GM19372 (cell line): ENCODE results near the gene COTL1.
"Not testable (repeated sequence)": the region's sequence is repeated elsewhere in the genome, so short reads cannot be mapped to it uniquely, and the experiment has no call there.

ENCODE experiments used
- ATAC-seq: cut with Tn5 transposase; IDR thresholded peaks from one replicate; pipeline ENCODE4 v1.9.1; 2021; ENCODE audit warnings: mild to moderate bottlenecking, low read depth, moderate library complexity; ENCODE audit not compliant: unreplicated experiment

COTL1 gene

DNA sequence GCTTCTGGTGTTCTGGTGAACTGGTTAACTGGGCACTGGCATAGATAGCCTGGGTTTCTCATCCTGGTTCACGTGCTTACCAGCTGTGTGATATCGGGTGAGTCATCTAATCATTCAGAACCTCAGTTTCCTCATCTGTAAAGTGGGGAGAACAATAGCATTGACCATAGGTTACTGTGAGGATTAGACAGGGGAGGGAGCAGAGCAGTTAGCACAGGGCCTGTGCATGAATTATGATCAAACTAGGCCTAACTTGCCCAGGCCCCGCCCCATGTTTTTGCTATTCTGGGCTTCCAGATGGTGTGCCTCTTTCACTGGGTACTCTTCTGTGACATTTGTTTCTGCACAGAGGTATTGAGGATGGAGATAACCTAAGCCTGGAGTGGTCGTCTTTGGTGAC lies 25.8 kb upstream of the COTL1 start:
- no peak for ATAC-seq

DNA sequence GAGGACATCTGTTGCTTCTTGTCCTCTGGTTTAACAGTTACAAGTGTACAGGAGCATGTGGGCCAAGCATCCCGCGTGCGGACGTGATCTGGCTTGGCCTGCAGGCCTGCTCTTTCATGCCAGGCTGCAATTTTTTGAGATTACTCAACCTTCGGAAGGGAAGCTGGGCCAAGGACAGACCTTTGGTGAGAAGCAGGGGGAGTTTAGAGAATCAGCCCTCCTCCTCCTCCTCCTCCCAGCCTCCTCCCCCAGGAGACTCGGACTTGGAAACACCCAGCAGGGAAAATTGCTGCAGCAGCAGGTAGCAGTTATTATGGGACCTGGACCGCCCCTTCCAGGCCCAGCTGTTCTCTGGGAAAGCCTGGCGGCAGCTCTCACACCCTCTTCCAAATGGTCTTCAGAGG lies 25.3 kb upstream of the COTL1 start:
- no peak for ATAC-seq

DNA sequence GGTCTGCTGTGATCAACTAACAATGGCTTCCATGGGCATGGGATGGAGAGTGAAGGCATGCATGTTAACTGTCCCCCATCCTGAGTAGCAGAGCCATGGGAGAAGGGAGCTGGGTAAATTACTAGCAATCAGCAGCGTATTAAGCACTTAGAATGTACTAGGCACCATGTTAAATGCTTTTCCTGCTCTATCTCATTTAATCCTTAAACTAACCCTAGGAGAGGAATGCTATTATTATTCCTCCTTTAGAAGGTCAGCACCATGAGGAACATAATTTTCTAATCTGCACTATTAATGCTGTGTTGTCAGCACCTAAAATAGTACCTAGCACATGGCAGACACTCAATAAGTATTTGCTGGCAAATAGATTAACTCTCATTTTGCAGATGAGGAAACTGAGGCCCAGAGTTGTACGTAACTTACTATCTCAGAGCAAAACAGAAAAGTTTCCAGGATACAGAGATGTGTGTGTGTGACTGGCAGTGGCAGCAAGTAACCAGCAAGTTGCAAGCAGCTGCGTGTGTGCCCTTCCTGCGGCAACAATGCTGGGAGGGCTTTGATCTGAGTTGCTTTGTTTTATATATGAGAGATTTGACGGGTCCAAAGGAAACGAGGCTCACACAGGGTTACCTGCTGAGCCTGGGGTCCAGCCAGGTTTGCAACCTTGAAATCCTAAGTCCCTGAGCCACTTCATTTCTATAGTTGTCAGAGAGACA lies 23.9 kb upstream of the COTL1 start:
- ATAC-seq, result no peak

DNA sequence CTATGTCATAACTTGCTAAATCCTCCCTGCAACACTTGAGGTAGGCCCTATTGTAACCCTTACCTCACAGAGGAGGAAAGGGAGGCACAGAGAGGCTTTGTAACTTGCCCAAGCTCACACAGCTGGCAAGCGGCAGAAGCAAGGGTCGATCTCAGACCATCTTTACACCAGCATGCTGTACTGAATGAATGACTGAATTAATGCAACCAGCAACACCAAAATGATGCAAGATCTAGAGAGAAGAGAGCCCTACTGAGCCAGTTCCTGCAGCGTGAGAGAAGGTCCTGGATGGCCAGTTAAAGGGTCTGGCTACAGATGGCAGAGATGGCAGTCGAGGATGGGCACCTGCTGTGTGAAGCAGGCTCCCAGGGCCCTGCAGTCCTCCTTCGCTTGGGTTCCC lies 22.3 kb upstream of the COTL1 start:
- no peak for ATAC-seq

DNA sequence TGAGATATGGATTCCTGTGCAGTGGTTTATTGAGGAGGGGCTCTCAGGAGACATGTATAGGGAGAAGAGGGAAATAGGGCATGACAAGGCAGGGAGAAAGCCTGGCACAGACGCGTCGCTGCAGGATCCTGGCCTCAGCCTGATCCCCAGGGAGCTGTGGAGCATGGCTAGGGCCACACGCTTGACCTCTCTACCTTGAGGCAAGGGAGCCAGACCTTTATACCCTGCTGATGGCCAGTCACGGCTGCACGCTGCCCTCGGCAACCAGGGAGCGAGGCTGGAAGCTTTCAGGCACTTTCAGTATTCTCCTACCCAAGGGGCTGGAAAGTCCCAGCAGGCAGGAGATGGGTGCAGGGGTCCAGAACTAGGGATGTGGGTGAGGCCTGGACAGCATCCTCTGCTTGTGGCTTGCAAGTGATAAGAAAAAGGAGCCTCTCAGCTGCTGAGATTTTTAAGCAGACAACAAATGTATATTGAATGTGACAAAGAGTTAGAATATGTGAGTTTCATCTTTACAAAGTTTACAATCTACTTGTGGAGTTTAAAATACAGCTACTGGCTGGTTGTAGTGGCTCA lies 20.4 kb upstream of the COTL1 start:
- ATAC-seq, result no peak

DNA sequence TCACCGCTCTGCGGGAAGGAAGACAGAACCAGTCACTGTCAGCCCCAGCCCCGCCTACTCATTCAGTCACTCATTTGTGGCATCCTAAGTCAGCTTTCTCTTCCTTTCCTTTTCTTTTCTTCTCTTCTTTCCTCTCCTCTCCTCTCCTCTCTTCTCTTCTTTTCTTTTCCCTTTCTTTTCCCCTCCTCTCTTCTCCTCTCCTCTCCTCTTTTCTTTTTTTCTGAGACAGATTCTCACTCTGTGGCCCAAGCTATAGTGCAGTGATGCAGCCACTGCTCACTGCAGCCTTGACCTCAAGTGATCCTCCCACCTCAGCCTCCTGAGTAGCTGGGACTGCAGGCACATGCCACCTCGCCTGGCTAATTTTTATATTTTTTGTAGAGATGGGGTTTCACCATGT lies 19.8 kb upstream of the COTL1 start:
- no peak for ATAC-seq

DNA sequence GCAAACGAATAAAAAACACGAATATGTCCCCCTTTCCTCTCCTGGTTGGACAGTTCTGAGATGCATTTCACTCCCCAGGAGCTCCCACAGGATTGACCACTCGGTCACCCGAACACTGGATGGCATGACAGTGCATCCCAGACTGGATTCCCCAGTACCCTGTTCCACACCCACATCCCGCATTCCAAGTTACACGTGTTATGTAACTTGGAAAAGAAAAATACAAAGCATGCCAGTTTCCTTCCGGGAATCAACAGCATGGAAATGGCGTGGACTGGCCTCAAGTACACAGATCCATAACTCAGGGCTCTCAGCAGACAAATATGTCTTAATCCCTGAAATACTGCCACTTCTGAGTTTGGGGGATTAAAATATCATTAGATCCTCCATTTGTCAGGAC lies 17.8 kb upstream of the COTL1 start:
- ATAC-seq, result no peak

DNA sequence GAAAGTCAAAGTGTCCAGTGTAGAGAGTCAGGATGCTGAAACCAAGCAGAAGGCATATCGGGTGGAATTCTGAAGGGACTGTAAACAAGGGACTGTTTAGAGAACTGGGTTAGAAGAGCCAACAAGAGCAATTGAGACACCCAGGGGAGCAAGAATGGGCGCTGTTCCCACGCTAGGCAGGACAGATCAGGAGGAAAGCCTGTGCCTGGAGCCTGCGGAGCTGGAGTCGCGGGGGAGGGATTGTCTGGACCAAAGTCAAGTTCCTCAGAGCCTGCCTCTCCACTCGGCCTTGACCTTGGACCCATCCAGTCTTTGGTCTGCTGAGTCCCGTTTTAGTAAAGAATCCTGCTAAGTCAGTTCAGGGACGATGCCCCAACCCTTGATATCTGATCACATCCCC lies 15.7 kb upstream of the COTL1 start:
- ATAC-seq, result no peak

DNA sequence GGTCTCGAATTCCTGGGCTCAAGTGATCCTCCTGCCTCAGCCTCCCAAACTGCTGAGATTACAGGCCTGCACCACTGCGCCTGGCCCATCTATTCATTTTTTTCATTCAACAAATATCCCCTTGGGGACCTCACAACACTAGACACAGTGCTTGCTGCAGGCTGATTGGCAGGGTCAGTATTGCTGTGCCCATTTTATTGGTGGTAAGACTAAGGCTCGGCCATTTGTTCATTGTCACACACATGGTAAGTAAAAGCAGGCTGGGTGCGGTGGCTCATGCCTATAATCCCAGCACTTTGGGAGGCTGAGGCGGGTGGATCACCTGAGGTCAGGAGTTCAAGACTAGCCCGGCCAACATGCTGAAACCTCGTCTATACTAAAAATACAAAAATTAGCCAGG lies 15.0 kb upstream of the COTL1 start:
- ATAC-seq, result not testable (repeated sequence)

DNA sequence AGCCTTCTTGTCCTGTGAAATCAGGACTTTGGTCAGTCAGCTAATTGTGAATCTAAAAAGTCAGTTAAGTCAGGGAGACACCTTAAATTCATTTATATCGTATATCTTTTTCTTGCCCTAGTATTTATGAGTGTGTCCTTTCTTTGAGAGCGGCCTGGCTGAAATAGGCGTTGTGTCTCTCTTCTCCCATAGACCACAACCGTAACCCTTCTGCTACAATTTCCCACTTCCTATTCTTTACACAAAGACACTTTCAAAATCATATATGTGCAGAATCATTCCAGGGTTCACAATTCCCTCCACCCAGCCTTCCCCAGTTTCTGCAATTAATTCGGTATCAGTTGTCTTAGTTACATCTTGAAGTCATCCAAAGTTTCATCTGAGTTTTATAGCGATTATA lies 14.0 kb upstream of the COTL1 start:
- no peak for ATAC-seq

DNA sequence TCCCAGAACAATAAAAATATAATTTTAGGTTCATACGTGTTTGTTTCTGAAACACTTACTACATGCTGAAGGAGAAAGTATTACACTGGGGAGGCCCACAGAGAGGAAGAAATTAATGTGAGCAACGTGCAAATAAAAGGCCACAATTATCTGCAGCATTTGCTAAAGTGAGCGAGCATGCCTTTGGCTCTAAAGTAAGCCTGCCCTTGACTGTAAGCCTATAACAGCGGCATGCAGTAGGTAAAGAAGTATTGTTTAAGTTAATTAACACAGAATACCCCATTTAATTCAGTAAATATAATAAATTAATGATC lies 13.2 kb upstream of the COTL1 start:
- no peak for ATAC-seq

DNA sequence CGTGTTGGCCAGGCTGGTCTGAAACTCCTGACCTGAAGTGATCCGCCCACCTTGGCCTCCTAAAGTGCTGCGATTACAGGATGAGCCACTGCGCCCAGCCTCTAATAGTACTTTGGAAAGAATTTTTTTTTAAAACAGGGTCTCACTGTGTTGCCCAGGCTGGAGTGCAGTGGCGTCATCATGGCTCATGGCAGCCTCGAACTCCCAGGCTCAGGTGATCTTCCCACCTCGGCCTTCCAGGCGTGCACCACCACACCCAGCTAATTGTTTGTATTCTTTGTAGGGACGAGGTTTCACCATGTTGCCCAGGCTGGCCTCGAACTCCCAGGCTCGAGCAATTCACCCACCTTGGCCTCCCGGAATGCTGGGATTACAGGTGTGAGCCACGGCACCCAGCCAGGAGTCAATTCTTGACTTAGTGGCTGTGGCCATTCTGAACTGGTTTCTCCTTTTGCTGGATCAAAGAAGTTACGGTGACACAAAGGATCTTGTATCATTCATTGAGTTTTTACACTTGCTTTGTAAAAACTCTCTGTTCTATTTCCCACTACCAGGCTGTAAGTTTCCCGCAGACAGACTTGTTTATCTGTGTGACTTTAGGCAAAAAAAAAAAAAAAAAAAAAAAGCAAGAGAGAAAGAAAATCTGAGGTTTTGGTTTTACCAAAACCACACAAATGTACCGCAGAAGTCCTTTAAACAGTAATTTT lies 12.7 kb upstream of the COTL1 start:
- ATAC-seq, result no peak

DNA sequence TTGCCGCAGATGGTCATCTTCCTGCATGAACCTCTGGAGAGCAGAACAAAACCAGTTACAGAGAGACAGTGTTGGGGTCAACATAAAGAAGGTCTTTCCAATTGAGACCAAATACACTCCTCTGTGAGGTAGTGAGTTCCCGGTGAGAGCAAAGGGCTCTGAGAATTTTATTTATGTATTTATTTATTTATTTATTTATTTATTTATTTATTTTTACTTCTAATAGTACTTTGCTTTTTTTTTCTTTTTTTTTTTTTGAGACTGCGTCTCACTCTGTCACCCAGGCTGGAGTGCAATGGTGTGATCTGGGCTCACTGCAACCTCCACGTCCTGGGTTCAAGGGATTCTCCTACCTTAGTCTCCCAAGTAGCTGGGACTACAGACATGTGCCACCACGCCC lies 12.1 kb upstream of the COTL1 start:
- no peak for ATAC-seq

DNA sequence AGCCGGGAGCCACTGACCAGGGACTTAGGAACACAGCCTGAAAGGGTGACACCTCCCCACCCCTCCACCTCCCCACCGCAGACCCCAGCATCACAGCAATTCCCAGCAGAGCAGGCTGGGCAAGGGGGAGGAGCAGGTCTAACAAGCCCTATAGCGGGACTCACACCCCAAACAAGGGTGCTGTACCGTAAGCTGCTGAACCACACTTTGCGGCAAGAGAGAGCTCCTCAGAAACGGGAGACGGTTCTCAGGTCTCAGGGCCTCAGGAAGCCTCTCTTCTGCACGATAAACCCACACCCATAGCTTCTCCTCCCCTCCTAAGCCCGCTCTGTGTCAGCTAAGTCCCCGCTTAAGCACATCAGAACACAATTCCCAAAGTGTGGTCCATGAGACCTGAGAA lies 11.7 kb upstream of the COTL1 start:
- ATAC-seq, result no peak

DNA sequence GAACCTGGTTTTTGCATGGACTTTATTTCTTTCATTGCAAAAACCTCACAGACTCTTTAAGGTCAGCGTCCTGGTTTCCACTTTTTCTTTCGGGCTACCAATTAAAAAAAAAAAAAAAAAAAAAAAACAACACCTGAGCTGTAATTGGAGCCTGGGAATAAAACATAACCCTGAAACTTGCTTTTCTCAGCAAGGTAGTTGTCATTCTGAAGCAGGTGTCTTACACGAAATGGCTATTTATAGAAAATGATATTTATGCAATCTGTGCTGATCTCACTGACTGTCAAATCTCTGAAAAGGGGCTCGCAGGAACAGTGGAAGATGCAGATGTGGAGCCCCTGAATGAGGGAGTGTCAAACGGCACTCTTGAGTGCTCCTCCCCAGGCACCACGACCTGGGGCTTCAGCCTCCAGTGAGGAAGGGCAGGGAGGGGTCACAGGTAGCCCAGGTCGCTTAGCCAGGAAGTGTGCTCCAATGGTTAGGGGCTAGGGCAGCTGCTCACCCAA lies 10.4 kb upstream of the COTL1 start:
- ATAC-seq, result no peak

DNA sequence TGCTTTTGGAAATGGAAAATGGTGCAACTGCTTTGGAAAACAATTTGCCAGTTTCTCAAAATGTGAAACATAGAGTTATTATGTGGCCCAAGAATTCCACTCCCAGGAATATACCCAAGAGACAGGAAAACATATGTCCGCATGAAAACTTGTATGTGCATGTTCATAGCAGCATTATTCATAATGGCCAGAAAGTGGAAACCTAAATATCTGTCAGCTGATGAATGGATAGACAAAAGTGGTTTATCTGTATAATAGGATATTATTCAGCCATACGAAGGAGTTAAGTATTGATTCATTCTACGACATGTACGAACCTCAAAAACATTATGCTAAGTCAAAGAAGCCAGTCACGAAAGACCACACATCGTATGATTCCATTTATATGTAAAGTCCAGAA lies 7.7 kb upstream of the COTL1 start:
- ATAC-seq, result no peak

DNA sequence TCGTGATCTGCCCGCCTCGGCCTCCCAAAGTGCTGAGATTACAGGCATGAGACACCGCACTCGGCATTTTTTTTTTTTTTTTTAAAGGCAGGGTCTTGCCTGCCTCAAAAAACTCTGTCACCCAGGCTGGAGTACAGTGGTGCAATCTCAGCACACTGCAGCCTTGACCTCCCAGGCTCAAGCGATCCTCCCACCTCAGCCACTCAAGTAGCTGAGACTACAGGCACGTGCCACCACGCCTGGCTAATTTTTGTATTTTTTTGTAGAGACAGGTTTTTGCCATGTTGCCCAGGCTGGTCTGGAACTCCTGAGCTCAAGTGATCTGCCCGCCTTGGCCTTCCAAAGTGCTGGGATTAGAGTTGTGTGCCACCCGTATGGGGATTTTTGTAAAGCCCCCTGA lies 3.0 kb upstream of the COTL1 start:
- ATAC-seq, result not testable (repeated sequence)

DNA sequence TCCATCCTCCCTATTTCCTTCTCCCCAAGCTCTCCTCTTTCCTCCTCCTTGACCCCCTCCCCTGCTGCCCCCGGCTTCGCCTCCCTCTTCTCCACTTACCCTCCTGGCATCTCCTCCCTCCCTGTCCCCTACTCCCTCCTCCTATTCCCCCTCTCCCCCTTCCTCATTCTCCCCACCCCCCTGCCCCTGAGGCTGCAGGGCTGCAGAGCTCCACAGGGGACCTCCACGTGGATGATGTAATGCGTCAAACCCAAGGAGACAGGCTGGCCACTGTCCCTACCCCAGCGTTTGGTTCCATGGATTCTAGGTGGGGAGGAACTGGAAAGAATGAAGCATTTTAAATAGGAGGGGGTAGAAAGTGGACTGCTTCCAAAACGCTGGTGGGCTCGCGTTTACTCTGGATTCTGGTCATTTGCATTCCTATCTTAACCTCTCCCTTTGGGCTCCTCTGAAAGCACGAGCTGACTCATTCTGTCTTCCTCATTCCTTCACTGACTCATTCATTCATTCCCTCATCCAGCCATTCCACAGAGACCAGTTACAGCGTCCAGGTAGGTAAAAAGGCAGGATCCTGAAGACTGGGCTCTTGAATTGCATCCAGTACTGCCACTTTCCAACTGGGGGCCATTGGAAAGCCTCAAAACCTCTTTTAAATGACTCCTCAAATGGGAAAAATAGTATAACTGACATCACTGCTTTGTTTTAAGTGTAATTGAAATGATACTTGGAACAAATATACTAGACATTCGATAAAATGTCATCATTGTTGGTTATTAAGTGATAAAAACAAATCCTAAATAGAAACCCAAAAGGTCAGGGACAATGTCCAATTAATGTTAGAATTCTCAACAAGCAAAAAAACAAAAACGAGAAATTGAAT lies 943 bp upstream of the COTL1 start:
- no peak for ATAC-seq

DNA sequence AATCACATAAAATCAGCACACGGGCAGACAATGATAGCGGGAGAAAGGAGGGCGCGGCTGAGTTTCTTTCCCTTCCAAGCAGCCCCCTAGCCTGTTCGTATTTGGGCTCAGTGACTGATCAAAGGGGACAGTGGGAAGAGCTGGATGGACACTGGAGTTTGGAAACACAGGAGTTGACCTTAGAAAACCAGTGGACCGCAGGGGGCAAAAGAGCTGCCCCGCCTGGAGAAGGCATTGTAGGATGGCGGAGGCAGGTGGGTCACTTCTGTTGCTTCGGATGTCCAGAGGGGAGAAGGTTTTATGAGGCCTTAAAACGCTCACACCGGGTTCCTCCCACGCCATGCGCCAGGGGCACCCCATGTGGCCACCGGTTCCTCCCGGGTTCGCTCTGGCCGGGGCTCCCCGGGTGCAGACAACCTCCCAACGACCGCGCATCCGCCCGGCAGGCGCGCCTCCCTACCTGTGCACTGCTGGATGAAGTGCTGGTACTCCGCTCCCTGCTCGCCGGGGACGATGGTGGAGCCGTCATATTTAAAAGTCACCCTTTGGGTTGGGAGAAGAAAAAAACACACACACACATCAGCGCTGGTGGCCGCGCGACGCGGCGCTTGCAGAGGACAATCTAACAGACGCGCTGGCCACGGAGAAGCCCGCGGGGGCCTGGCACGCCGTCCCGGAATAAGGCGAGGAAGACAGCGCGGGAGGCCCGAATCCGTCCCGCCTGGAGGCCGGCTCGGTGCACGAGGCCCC lies 662 bp downstream of the COTL1 start:
- peak; percentile 25 for ATAC-seq

DNA sequence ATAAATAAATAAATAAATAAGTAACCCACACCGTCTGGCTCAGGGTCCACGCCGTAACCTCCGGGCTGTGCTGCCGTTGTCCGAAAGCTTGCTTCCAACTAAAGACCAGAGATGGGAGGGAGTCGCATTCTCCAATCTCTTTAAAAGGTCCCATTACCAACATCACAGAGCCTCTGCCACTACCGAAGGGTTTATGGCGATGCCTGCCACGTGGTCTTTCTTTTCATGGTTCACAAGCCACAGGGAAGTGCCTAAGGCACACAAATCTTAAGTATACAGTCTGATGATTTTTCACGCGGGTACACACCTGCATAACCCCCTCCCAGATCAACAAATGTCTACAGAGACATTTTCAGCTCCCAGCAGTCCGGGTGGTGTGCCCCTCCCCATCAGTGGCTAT lies 1.4 kb downstream of the COTL1 start:
- ATAC-seq, result no peak
